Iris pigment epithelial cell (primary cell): ENCODE results near the gene GABARAP.

ENCODE experiments used
- DNase-seq: peaks from one replicate; pipeline ENCODE4 v3.0.0-alpha.2; 2011; ENCODE audit warnings: low read depth

GABARAP gene

GRCh38 chr17:7222093-7222971 is 19.9 kb downstream of the GABARAP start:
- DNase-seq = no peak

- no peak for DNase-seq
Observed at GRCh38 chr17:7221278-7222092, 20.8 kb downstream of the GABARAP start.

DNA sequence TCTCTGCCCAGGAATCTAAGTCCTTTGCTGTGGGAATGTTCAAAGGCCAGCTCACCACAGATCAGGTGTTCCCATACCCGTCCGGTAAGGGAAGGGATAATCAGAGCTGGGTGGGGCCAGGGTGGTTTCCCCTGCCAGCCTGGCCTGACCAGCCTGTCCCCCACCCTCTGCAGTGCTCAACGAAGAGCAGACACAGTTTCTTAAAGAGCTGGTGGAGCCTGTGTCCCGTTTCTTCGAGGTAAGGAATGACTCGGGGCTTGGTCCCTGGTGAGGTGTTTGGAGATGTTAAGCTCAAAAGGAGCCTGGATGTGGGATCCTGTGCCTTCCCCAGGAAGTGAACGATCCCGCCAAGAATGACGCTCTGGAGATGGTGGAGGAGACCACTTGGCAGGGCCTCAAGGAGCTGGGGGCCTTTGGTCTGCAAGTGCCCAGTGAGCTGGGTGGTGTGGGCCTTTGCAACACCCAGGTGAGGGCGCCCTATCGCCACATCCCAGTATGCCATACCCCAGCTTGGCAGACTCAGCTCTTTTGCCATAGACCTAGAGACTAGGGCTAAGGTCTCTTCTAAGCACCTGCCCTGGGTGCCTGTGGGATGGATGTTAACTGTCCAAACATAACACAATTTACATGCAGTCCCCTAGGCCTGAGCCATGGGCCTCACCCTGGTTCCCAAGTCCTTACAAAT is 21.5 kb downstream of the GABARAP start:
- peak; percentile 67 for DNase-seq

DNA sequence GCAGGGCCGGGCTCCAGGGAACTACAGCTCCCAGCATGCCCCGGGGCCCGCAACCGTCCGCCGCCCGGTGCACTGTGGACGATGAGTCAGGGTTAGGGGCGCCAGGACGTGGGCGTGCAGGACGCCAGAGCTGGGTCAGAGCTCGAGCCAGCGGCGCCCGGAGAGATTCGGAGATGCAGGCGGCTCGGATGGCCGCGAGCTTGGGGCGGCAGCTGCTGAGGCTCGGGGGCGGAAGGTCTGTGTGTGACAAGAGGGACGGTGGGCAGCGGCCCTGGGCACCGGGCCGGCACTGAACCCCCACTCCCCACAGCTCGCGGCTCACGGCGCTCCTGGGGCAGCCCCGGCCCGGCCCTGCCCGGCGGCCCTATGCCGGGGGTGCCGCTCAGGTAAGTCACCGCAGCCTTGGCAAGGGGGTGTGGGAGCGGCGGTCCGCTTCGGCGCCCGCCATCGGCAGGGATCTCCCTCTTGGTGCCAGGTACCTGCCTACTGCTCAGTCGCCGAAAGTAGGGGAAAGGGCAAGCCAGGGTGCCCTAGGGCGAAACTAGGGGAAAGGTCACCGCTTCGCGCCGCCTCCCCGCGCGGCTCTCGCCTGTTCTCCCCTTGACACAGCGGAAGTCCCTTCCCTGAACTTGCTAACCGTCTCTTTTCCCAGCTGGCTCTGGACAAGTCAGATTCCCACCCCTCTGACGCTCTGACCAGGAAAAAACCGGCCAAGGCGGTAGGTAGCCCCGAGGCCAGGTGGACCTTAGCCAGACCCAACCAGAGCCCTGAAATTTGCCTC is 22.2 kb downstream of the GABARAP start, which contains the start of the genes ACADVL and DLG4:
Gene ACADVL (plus strand): TSS at position 127 of the 781 bp plus-strand sequence. CDS start 47 bp downstream, at position 174.
Gene DLG4 (minus strand): TSS at position 25 of the 781 bp plus-strand sequence.
- peak; percentile 89 for DNase-seq

- DNase-seq = no peak
Observed at GRCh38 chr17:7219229-7219811, 22.9 kb downstream of the GABARAP start.

DNA sequence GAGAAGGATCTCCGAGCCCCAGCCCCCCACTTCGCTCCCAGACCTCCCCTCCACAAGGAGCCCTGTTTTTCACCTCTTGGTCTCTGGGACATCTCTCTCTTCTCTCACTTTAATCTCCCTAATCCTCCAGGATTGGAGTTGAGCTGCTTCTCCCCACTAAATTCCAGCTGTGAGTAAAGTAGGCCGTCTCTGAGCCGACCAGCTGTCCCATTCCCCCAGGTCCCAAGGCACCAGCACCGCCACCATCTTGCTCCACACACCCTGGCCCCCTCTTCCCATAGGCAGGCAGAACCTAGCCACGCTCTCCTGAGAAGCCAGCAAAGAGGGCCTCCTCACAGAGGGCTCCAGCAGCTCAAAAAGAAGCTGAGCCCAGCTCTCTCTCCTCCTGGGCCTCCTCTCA is 23.5 kb downstream of the GABARAP start:
- DNase-seq = no peak

GRCh38 chr17:7218166-7218565 is 24.1 kb downstream of the GABARAP start:
- DNase-seq = no peak

DNA sequence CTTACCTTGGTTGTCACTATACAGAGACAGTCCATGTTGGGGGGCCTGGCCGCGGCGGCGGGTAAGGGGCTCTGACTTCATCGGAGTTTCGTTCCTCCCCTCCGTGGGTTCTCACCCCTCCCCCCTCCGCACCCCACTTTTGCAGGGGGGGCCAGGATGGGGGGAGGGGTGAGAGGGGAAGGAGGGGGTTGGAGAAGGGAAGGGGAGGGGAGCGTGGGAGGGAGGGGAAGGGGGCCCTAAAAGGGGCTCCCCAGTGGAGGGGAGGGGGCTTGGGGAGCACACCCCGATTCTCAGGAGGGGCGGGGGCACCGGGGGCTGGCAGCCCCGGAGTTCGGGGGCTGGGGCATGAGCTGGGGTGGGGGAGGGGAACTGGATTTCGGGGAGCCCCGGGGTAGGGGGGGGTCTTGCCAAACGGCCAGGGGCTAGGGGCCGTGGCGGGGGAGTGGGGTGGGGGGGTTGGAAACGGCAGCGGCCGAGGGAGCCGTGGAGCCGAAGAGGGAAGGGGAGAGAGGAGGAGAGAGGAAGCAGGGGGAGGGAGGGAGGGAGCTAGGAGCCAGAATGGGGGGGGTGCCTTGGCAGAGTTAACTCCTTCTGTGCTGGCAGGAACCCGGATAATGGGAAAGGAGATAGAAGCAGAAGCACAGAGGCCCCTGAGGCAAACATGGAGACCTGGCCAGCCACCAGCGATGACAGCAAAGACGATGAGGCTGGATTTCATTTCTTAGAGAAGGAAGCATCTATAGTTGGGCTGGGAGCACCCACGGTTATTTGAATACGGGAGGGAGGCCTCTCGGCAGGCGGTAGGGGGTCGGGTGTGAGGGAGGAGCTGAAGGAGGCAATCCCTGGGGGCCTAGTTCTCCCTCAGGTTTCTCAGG is 24.9 kb downstream of the GABARAP start:
- DNase-seq = peak; percentile 73

GRCh38 chr17:7216242-7217112 is 25.8 kb downstream of the GABARAP start:
- DNase-seq = no peak

- no peak for DNase-seq
Observed at GRCh38 chr17:7215652-7216180, 26.5 kb downstream of the GABARAP start.

- no peak for DNase-seq
Observed at GRCh38 chr17:7215136-7215638, 27.1 kb downstream of the GABARAP start.

- DNase-seq = peak; percentile 97
Observed at GRCh38 chr17:7214300-7215135, 27.7 kb downstream of the GABARAP start.

DNA sequence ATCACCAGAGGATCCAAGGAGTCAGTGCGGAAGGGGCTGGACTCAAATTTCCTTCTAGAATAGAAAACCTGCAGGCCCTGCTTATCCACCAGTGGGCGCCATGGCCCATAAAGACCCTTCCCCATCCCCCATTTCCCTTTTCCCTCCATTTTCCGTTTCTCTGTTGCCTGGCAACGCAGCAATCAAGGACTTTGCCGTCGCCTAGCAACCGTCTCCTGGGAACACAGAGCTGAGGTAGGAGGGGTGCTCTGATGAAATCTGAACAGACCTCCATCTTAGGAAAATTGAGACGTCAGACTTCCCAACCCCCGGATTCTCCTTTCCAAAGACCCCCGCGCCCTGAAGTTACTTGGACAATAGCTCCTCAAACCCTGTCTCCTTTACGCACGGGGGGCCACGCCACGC is 28.4 kb downstream of the GABARAP start:
- DNase-seq = peak; percentile 86

GRCh38 chr17:7211491-7212273 is 30.6 kb downstream of the GABARAP start:
- no peak for DNase-seq

DNA sequence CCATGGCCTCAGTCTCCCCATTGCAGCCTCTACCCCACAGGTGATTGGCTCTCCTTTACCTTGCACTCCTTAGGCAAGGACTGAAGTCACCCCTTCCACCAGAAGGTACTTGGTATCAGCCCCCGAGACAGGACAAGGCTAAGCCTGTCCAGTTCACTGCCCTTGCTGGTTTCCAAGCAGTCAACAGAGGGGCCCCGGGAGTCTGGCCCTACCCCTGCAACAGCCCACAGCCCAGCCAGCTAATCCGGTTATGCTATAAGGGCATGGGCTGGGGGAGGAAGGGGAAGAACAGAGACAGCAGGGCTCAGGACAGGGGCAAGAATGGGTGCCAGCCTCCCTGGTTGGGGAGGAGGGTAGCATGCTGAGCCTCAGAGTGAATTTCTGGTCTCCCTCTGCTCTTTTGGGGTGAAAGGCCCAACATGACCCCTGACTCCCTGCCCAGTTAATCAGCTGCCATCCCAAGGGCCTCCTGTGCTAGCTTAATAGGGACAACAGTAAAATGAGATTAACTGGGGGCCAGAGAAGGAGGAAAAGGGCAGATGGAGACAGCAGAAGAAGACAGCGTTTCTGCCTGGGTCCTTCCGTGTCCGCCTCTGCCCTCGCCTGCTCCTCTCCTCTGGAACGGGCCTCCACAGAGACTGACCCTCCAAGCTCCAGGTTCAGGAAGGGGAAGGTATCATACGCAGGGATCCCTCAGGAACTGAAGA is 33.3 kb downstream of the GABARAP start:
- DNase-seq = no peak

- no peak for DNase-seq
Observed at GRCh38 chr17:7208027-7208571, 34.1 kb downstream of the GABARAP start.
